ENCODE results near the gene FUT1. TPM values are rescaled to one million over a fixed set of nuclear protein-coding genes. Genes with fewer than 3 reads are reported as not detected.

The FUT1 gene
- polyA plus RNA-seq, 1 of the 3 experiments (the other 2 are of a cell fraction) = 0.08 TPM

DNA sequence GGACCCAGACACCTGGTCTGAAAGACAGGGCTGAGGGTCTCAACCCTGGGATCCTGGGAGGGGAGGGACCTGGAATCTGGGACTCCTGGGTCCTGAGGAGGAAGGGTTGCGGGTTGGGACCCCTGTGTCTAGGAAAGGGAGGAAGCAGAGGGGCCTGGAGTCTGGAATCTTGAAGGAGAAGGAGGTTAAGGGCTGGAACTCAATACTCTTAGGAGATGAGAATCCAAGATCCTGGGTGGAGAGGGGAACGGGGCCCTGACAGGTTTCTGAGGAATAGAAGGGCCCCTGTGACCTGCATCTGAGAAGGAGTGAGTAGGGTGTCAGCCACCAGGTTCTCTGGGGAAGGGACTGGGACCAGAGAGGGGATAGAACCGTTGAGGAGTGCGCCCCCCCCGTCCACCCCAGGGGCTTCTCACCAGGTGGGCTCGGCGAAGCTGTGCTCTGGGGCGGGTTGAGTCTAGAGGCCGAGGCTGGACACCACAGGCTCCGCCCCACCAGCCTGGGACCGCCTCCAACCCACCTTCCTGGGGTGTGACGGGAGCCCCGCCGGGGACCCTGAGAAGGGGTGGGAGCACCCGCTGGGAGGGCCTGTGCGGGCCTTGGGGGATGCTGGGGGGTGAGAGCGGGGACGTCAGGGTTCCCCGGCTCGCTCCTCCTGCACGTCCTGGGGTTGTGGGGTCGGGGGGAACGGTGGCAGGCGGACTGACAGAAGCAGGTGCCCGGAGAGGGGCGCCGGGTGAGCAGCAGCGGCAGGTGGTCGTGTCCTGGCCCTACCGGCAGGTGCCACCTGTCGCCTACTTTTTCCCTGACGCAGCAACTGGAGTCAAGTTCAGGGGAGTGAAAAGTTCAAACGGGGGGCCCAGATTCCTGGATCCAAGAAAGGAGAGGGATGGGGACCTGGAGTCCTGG, 32.9 kb downstream of the FUT1 start, which contains the start of gene MAMSTR:
TSS of gene MAMSTR (minus strand) at position 463 of the 909 bp plus-strand sequence. CDS start 694 bp downstream, outside the sequence.
- Histone ChIP-seq H3K36me3 (replicated peaks in 1 of 2; ENCODE audit: control insufficient read depth in 1 of 2, insufficient read depth in 2 of 2, low read length in 1 of 2) (no peaks in the 10 kb centered on the region), H3K9ac (peak within 1 kb of the TSS; percentile 84; the same call in 1 of the 2 replicates), H3K79me2 (ENCODE audit: insufficient read depth) (peaks cover 9% of the 10 kb centered on the region), H3K27ac (ENCODE audit: low read depth in 2 of 2, low read length in 1 of 2) (peak within 1 kb of the TSS; percentile 87 to 88; a peak in 2 of 4 replicates), H2AFZ (ENCODE audit: low read depth) (no peak within 1 kb of the TSS; the same call in 1 of the 2 replicates), H3K4me1 (ENCODE audit: control insufficient read depth in 1 of 2, insufficient read depth in 2 of 2, low read depth in 1 of 2, low read length in 1 of 2) (peaks cover 10 to 30% of the 10 kb centered on the region in 2 experiments; a peak in 2 of 4 replicates), H3F3A (replicated peaks; ENCODE audit: insufficient read depth) (peaks cover 6% of the 10 kb centered on the region), H4K20me1 (ENCODE audit: insufficient read depth) (no peaks in the 10 kb centered on the region), H3K4me2 (peak within 1 kb of the TSS; percentile 56), H3K4me3 (ENCODE audit: low read depth in 2 of 2, low read length in 1 of 2) (peak within 1 kb of the TSS in 1 of 2 experiments; percentile 62; a peak in 2 of 4 replicates), H3K27me3 (ENCODE audit: insufficient read depth) (no peaks in the 10 kb centered on the region), H3K9me3 (no peaks in the 10 kb centered on the region), H3K9me2 (no peaks in the 10 kb centered on the region)
- ChIA-PET POLR2A (no interaction called here), CTCF (interaction anchor here (0.8 to 2.6 kb wide), 2 partner anchors 20 to 26 kb away, joined by 3 to 13 read pairs; no protein-coding TSS in a partner anchor)
- DNase-seq = no peak
- TF ChIP-seq TAF1 (IDR thresholded peaks at IDR 0.05; ENCODE audit: borderline replicate concordance, low read depth, low read length) = no peak
- no peak for TF ChIP-seq GATA2 (CRISPR knock-in tag; IDR thresholded peaks at IDR 0.05)
- TF ChIP-seq SIN3A (IDR thresholded peaks at IDR 0.05; ENCODE audit: borderline replicate concordance, low read depth, low read length) = no peak
- TF ChIP-seq TCF12 (IDR thresholded peaks at IDR 0.05) = no peak
- TF ChIP-seq FOXM1 (IDR thresholded peaks at IDR 0.05; ENCODE audit: low read depth) = no peak
- no peak for TF ChIP-seq FOXJ3 (CRISPR knock-in tag; IDR thresholded peaks at IDR 0.05)
- TF ChIP-seq, protein P1, sequence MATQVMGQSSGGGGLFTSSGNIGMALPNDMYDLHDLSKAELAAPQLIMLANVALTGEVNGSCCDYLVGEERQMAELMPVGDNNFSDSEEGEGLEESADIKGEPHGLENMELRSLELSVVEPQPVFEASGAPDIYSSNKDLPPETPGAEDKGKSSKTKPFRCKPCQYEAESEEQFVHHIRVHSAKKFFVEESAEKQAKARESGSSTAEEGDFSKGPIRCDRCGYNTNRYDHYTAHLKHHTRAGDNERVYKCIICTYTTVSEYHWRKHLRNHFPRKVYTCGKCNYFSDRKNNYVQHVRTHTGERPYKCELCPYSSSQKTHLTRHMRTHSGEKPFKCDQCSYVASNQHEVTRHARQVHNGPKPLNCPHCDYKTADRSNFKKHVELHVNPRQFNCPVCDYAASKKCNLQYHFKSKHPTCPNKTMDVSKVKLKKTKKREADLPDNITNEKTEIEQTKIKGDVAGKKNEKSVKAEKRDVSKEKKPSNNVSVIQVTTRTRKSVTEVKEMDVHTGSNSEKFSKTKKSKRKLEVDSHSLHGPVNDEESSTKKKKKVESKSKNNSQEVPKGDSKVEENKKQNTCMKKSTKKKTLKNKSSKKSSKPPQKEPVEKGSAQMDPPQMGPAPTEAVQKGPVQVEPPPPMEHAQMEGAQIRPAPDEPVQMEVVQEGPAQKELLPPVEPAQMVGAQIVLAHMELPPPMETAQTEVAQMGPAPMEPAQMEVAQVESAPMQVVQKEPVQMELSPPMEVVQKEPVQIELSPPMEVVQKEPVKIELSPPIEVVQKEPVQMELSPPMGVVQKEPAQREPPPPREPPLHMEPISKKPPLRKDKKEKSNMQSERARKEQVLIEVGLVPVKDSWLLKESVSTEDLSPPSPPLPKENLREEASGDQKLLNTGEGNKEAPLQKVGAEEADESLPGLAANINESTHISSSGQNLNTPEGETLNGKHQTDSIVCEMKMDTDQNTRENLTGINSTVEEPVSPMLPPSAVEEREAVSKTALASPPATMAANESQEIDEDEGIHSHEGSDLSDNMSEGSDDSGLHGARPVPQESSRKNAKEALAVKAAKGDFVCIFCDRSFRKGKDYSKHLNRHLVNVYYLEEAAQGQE (IDR thresholded peaks at IDR 0.05; ENCODE audit: low read depth, low read length) = no peak
- no peak for TF ChIP-seq EP300 (IDR thresholded peaks at IDR 0.05; ENCODE audit: borderline replicate concordance in 1 of 2, low read depth in 1 of 2, low read length in 1 of 2)
- no peak for TF ChIP-seq RAD21 (IDR thresholded peaks at IDR 0.05; ENCODE audit: low read length)
- no peak for TF ChIP-seq RCOR1 (IDR thresholded peaks at IDR 0.05; ENCODE audit: low read length)
- TF ChIP-seq CHD2 (IDR thresholded peaks at IDR 0.05; ENCODE audit: low read length, partially characterized antibody) = no peak
- TF ChIP-seq, protein P2, sequence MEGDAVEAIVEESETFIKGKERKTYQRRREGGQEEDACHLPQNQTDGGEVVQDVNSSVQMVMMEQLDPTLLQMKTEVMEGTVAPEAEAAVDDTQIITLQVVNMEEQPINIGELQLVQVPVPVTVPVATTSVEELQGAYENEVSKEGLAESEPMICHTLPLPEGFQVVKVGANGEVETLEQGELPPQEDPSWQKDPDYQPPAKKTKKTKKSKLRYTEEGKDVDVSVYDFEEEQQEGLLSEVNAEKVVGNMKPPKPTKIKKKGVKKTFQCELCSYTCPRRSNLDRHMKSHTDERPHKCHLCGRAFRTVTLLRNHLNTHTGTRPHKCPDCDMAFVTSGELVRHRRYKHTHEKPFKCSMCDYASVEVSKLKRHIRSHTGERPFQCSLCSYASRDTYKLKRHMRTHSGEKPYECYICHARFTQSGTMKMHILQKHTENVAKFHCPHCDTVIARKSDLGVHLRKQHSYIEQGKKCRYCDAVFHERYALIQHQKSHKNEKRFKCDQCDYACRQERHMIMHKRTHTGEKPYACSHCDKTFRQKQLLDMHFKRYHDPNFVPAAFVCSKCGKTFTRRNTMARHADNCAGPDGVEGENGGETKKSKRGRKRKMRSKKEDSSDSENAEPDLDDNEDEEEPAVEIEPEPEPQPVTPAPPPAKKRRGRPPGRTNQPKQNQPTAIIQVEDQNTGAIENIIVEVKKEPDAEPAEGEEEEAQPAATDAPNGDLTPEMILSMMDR (IDR thresholded peaks at IDR 0.05) = no peak
- no peak for TF ChIP-seq MXI1 (IDR thresholded peaks at IDR 0.05; ENCODE audit: low read depth, low read length)
- TF ChIP-seq JUND (IDR thresholded peaks at IDR 0.05) = no peak
- no peak for TF ChIP-seq NRF1 (IDR thresholded peaks at IDR 0.05; ENCODE audit: low read depth, low read length)
- TF ChIP-seq RXRA (IDR thresholded peaks at IDR 0.05; ENCODE audit: borderline replicate concordance, low read depth) = no peak
- TF ChIP-seq FOSL2 (IDR thresholded peaks at IDR 0.05; ENCODE audit: borderline replicate concordance, low read depth) = no peak
- TF ChIP-seq GABPA (IDR thresholded peaks at IDR 0.05; ENCODE audit: low read depth) = no peak
- no peak for TF ChIP-seq YY1 (IDR thresholded peaks at IDR 0.05; ENCODE audit: low read depth)
- 96% methylated on average over 26 of the region's 33 CpGs for WGBS (ENCODE audit: low lambda C conversion rate)
